Naive thymus-derived CD4-positive, alpha-beta T cell (primary cell): ENCODE measurements around the gene PABPN1L. TPM values are rescaled to one million over a fixed set of nuclear protein-coding genes. Genes with fewer than 3 reads are reported as not detected.

Source experiments
- ATAC-seq: fragments of 150-1000 bp; cut with Tn5 transposase; 2 replicates; pipeline ENCODE4 v1.10.0; 2021; ENCODE audit warnings: mild to moderate bottlenecking, moderate library complexity
- CTCF ChIA-PET: fragments of 350-600 bp; sonication (Branson Sonifier 250); formaldehyde crosslinking; loops from one replicate; lab custom pipeline; 2021; ENCODE audit warnings: antibody characterized with exemption; lab: Charles Lee
- POLR2A ChIA-PET: fragments of 350-600 bp; sonication (Branson Sonifier 250); formaldehyde crosslinking; loops from one replicate; lab custom pipeline; 2021; ENCODE audit warnings: antibody characterized with exemption, inconsistent platforms; lab: Charles Lee
- DNase-seq, 9 donors: peaks; one replicate each; pipeline versions ENCODE4 v3.0.0 to v3.0.0-alpha.2; 2020 to 2022; ENCODE audit warnings: mixed read lengths in 1 of 9
- H3K27ac ChIP-seq: one replicate; pipeline ENCODE4 v1.7.0; 2013; ENCODE audit warnings: mild to moderate bottlenecking, low read depth, low read length, moderate library complexity
- H3K27me3 ChIP-seq, 2 donors: one replicate each; pipeline ENCODE4 v1.7.0; 2013; ENCODE audit warnings: low read length in 2 of 2, mild to moderate bottlenecking in 2 of 2, moderate library complexity in 2 of 2; ENCODE audit not compliant: control insufficient read depth in 2 of 2, insufficient read depth in 2 of 2
- H3K36me3 ChIP-seq, 3 experiments: 1 replicate in 2 of 3; 2 replicates in 1 of 3; pipeline ENCODE4 v1.7.0; 2013; ENCODE audit warnings: low read length in 3 of 3, mild to moderate bottlenecking in 3 of 3, moderate library complexity in 1 of 3; ENCODE audit not compliant: insufficient read depth in 3 of 3, control insufficient read depth in 2 of 3
- H3K4me1 ChIP-seq, 2 donors: one replicate each; pipeline ENCODE4 v1.7.0; 2013; ENCODE audit warnings: low read length in 2 of 2, mild to moderate bottlenecking in 2 of 2, moderate library complexity in 1 of 2; ENCODE audit not compliant: control insufficient read depth in 2 of 2, insufficient read depth in 2 of 2
- H3K4me3 ChIP-seq: 2 replicates; pipeline ENCODE4 v1.7.0; 2013; ENCODE audit warnings: mild to moderate bottlenecking, low read length
- H3K9me3 ChIP-seq, 3 experiments: 1 replicate in 2 of 3; 2 replicates in 1 of 3; pipeline ENCODE4 v1.7.0; 2013; ENCODE audit warnings: low read length in 3 of 3; ENCODE audit not compliant: control insufficient read depth in 2 of 3
- H3K27ac Mint-ChIP-seq, 9 donors: one replicate each; pipeline ENCODE4 v1.8.0; 2020 to 2022; ENCODE audit warnings: mixed read lengths in 9 of 9, mild to moderate bottlenecking in 8 of 9, moderate library complexity in 5 of 9, inconsistent platforms in 2 of 9
- H3K27me3 Mint-ChIP-seq, 5 donors: one replicate each; pipeline ENCODE4 v1.8.0; 2021 to 2022; ENCODE audit warnings: mixed read lengths in 5 of 5, mild to moderate bottlenecking in 1 of 5
- H3K36me3 Mint-ChIP-seq, 5 donors: one replicate each; pipeline ENCODE4 v1.8.0; 2020 to 2022; ENCODE audit warnings: mixed read lengths in 5 of 5, mild to moderate bottlenecking in 3 of 5, inconsistent platforms in 1 of 5
- H3K4me1 Mint-ChIP-seq, 7 donors: one replicate each; pipeline ENCODE4 v1.8.0; 2020 to 2022; ENCODE audit warnings: mixed read lengths in 7 of 7, mild to moderate bottlenecking in 3 of 7, inconsistent platforms in 1 of 7
- H3K4me3 Mint-ChIP-seq, 10 donors: one replicate each; pipeline ENCODE4 v1.8.0; 2020 to 2022; ENCODE audit warnings: mild to moderate bottlenecking in 10 of 10, mixed read lengths in 10 of 10, moderate library complexity in 6 of 10, inconsistent platforms in 2 of 10
- H3K9me3 Mint-ChIP-seq, 11 donors: one replicate each; pipeline ENCODE4 v1.8.0; 2020 to 2022; ENCODE audit warnings: mixed read lengths in 11 of 11, mild to moderate bottlenecking in 4 of 11, inconsistent platforms in 1 of 11, moderate library complexity in 1 of 11
- intact Hi-C, 2 donors: fragments of 100-400 bp; cut with micrococcal nuclease; formaldehyde crosslinking; loops; one replicate each; pipeline ENCODE4 v1.15.1; 2023
- polyA plus RNA-seq, 2 donors: library from polyadenylated mRNA; unstranded; fragments of 300-500 nt; fragmentation: Illumina TruSeq; gene quantifications; one replicate each; pipeline ENCODE4 v1.2.3, GENCODE V29; 2021
- total RNA-seq, 6 experiments: library from RNA in 5 of 6; stranded (reverse) in 5 of 6; gene quantifications; 1 replicate in 5 of 6; 2 replicates in 1 of 6; pipeline ENCODE4 v1.2.3 and lab custom pipeline; 2021 to 2026

Gene PABPN1L
- total and polyA plus RNA-seq, 7 experiments from 2014 or later: not detected

DNA sequence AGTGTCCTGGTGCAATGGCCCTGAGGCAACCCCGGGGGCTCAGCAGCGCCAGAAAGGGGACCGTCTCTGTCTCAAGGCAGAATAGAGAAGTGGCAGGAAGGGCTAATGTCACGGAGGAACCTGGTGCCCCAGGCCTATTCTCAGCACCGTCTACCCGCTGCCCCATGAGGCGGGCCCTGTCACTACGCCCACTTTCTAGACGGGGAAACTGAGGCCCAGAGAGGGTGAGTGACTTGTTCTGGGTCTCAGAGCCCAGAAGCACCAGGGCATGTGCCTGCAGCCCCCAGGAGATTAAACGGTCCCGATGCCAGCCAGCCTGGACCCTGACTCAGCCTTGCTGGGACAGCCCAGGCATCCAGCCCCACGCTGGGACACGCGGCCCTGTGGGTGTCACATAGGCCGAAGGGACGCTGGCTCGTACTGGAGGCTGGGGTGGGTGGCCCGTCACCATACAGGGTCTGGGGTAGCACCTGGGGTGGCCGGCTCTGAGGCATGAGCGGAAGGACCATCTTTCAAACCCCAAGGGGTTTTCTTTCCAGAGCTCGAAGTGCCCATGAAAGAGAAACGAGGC is 40.2 kb upstream of the PABPN1L start:
- Histone ChIP-seq H3K27me3 (no peaks in the 10 kb centered on the region), H3K4me1 (no peaks in the 10 kb centered on the region), H3K36me3 (no peaks in the 10 kb centered on the region), H3K27ac (no peak overlapping the region), H3K9me3 (no peaks in the 10 kb centered on the region), H3K4me3 (no peak overlapping the region)
- DNase-seq: no peak
- intact Hi-C loops: no loop called here
- no peak for ATAC-seq
- Mint-ChIP-seq H3K27me3 (no peaks in the 10 kb centered on the region), H3K4me3 (no peak overlapping the region), H3K27ac (no peak overlapping the region), H3K4me1 (peaks cover 0 to 4% (median 0%) of the 10 kb centered on the region in 7 donors), H3K36me3 (no peaks in the 10 kb centered on the region), H3K9me3 (no peaks in the 10 kb centered on the region)
- ChIA-PET CTCF (no interaction called here), POLR2A (no interaction called here)

DNA sequence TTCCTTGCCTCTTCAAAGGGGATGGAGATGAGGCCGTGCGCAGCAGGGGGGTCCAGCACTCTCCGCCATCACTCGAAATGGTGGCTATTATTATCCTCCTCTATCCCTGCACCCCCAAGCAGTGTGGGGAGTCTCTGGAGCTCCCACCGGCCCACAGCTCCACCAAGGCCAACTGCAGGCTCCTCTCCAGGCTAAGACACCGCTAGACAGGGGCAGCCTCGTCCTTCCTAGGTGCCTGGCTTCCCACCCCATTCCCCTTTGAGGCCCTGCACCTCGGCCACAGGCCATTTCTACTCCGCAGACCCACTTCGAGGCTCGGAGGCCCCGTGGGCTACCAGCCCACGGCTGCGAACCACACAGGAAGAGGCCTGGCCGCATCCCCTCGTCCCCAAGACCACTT is 39.6 kb upstream of the PABPN1L start:
- ATAC-seq (no peak), DNase-seq (no peak)
- Mint-ChIP-seq H3K4me1 (peaks cover 0 to 4% (median 0%) of the 10 kb centered on the region in 7 donors), H3K27ac (no peak overlapping the region), H3K9me3 (no peaks in the 10 kb centered on the region), H3K36me3 (no peaks in the 10 kb centered on the region), H3K27me3 (no peaks in the 10 kb centered on the region), H3K4me3 (no peak overlapping the region)
- no peaks in the 10 kb centered on the region for H3K4me1 ChIP-seq
- H3K27ac ChIP-seq: no peak overlapping the region
- no peaks in the 10 kb centered on the region for H3K27me3 ChIP-seq
- intact Hi-C loops: no loop called here
- no peak overlapping the region for H3K4me3 ChIP-seq
- ChIA-PET POLR2A (no interaction called here), CTCF (no interaction called here)
- no peaks in the 10 kb centered on the region for H3K36me3 ChIP-seq
- no peaks in the 10 kb centered on the region for H3K9me3 ChIP-seq

DNA sequence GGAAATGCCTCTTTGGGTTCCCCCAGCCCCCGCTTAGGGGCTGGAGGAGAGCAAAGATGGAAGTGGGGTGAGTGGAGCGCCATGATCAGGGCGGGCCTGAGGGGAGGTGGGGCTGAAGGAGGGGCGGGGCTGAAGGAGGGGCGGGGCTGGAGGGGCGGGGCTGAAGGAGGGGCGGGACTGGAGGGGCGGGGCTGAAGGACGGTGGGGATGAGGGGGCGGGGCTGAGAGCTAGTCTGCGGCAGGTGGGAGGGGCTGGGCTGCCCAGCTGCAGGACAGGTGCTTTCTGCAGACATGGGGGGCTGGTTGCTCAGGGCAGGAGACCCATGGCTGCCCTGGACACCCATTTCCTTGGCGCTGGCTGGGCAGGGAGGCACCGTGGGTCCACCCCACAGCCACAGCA is 39.1 kb upstream of the PABPN1L start:
- no peak overlapping the region for H3K27ac ChIP-seq
- Mint-ChIP-seq H3K27me3 (no peaks in the 10 kb centered on the region), H3K36me3 (no peaks in the 10 kb centered on the region), H3K4me3 (no peak overlapping the region), H3K9me3 (no peaks in the 10 kb centered on the region), H3K4me1 (peaks cover 0 to 4% (median 0%) of the 10 kb centered on the region in 7 donors), H3K27ac (no peak overlapping the region)
- CTCF ChIA-PET: no interaction called here
- DNase-seq (no peak), ATAC-seq (no peak)
- POLR2A ChIA-PET: no interaction called here
- intact Hi-C loops: no loop called here
- H3K27me3 ChIP-seq: no peaks in the 10 kb centered on the region
- no peaks in the 10 kb centered on the region for H3K36me3 ChIP-seq
- no peaks in the 10 kb centered on the region for H3K9me3 ChIP-seq
- no peaks in the 10 kb centered on the region for H3K4me1 ChIP-seq
- no peak overlapping the region for H3K4me3 ChIP-seq

DNA sequence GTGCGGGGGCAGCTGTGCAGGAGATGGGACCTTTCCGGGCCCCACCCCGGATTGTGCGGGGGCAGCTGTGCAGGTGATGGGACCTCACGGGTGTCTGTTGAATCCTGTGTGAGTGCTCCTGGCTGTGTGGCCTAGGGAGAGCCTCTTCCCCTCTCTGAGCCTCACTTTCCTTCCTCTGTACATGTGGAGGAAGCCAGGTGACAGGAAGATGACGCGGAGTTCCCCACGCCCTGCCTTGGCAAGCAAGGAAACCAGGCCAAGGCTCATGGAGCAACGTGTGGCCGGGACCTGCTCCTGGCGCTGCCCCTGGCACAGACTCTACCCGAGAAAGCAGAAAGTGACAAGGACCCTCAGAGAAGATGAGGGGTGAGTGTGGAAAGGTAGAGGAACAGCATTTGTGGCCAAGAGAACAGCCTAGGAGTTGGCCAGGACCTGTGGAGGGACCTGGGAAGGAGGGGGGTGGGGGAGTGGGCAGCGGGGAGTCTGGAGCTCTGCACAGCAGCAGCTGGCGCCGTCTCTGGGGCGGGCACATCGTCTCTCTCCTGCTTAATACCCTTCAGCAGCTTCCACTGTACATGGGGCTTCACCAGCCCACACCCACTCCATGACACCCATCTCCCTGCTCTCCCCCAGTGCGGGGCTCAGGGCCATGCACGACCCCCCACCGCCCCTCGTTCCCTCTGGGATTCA is 38.4 kb upstream of the PABPN1L start:
- H3K27me3 Mint-ChIP-seq: no peaks in the 10 kb centered on the region
- no peak overlapping the region for H3K4me3 ChIP-seq
- DNase-seq (no peak), ATAC-seq (no peak)
- no peak overlapping the region for H3K4me3 Mint-ChIP-seq
- ChIA-PET POLR2A (no interaction called here), CTCF (no interaction called here)
- H3K9me3 ChIP-seq: no peaks in the 10 kb centered on the region
- intact Hi-C loops: no loop called here
- no peaks in the 10 kb centered on the region for H3K36me3 Mint-ChIP-seq
- H3K27ac Mint-ChIP-seq: no peak overlapping the region
- no peak overlapping the region for H3K27ac ChIP-seq
- H3K36me3 ChIP-seq: no peaks in the 10 kb centered on the region
- no peaks in the 10 kb centered on the region for H3K9me3 Mint-ChIP-seq
- no peaks in the 10 kb centered on the region for H3K4me1 ChIP-seq
- peaks cover 0 to 4% (median 0%) of the 10 kb centered on the region in 7 donors for H3K4me1 Mint-ChIP-seq
- no peaks in the 10 kb centered on the region for H3K27me3 ChIP-seq

DNA sequence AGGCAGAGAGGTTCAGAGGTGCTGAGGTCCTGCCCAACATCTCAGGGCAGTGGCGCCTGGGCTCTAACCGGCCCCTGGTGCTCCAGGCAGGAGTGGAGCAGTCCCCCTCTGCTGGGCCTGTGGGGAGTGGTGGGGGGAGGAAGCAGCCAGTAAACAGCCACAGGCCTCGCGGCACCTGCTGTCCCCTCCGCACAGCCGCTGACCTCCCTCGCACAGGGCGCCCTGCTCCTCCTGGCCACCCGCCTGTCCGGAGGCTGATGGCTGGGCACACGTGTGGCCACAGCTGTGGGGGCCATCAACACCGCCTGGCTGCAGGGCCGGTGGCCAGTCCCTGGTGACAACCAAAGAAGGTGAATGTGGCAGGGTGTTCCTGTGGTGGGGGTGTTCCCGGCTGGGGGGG is 36.8 kb upstream of the PABPN1L start:
- Histone ChIP-seq H3K27me3 (no peaks in the 10 kb centered on the region), H3K27ac (no peak overlapping the region), H3K36me3 (no peaks in the 10 kb centered on the region), H3K4me1 (no peaks in the 10 kb centered on the region), H3K9me3 (no peaks in the 10 kb centered on the region), H3K4me3 (no peak overlapping the region)
- POLR2A ChIA-PET: no interaction called here
- no peaks in the 10 kb centered on the region for H3K27me3 Mint-ChIP-seq
- intact Hi-C loops: no loop called here
- no peak for ATAC-seq
- peaks cover 0 to 4% (median 0%) of the 10 kb centered on the region in 7 donors for H3K4me1 Mint-ChIP-seq
- H3K4me3 Mint-ChIP-seq: no peak overlapping the region
- H3K9me3 Mint-ChIP-seq: no peaks in the 10 kb centered on the region
- no peak overlapping the region for H3K27ac Mint-ChIP-seq
- CTCF ChIA-PET: no interaction called here
- no peaks in the 10 kb centered on the region for H3K36me3 Mint-ChIP-seq
- DNase-seq: no peak

DNA sequence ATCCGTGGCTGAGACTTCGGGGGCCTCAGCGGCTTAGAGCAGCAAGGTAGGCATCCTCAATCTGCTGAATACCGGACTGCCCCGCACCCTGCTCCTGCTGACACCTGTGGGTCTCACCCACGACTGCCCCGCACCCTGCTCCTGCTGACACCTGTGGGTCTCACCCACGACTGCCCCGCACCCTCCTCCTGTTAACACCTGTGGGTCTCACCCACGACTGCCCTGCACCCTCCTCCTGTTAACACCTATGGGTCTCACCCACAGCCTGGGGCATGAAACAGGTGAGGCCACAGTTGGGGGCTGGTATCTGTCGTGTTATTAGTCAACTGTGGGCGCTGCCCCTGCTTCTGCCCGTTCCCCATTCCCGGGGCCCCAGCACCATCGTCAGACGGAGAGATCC is 36.3 kb upstream of the PABPN1L start:
- H3K36me3 Mint-ChIP-seq: no peaks in the 10 kb centered on the region
- H3K27ac Mint-ChIP-seq: no peak overlapping the region
- peaks cover 0 to 4% (median 0%) of the 10 kb centered on the region in 7 donors for H3K4me1 Mint-ChIP-seq
- no peaks in the 10 kb centered on the region for H3K9me3 Mint-ChIP-seq
- ChIA-PET CTCF (no interaction called here), POLR2A (no interaction called here)
- ATAC-seq: no peak
- no peak overlapping the region for H3K27ac ChIP-seq
- H3K4me1 ChIP-seq: no peaks in the 10 kb centered on the region
- no peaks in the 10 kb centered on the region for H3K27me3 ChIP-seq
- intact Hi-C loops: no loop called here
- no peak for DNase-seq
- H3K36me3 ChIP-seq: no peaks in the 10 kb centered on the region
- no peak overlapping the region for H3K4me3 Mint-ChIP-seq
- no peak overlapping the region for H3K4me3 ChIP-seq
- no peaks in the 10 kb centered on the region for H3K27me3 Mint-ChIP-seq
- no peaks in the 10 kb centered on the region for H3K9me3 ChIP-seq

DNA sequence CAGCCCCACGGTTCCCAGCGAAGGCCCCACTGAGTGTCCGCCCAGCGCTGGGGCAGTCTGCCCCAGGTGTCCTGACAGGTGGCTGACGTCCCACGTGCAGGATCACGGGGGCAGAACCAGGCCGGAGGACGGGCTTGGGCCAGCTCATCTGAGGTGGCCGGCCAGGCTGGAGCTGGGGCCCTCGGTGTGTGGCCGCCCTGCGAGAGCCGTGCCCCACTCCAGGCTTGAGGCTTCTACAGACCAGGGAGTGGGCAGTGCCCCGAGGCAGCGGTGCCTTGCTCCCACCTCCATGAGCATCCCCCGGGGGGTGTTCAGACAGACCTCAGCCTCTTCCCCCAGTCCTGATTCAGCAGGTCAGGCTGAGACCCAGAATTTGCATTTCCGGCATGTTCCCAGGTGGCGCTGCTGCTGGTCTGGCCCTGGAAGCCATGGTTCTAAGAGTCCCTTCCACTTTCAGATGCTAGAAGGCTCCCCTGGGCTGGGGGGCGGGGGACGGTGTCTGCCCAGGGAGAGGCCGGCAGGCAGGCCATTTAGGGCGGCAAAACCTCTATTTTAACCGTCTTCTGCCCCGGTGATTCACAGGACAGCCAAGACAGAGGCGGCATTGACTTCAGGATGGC is 35.4 kb upstream of the PABPN1L start:
- Mint-ChIP-seq H3K36me3 (no peaks in the 10 kb centered on the region), H3K4me3 (no peak overlapping the region), H3K27ac (no peak overlapping the region), H3K27me3 (no peaks in the 10 kb centered on the region), H3K9me3 (no peaks in the 10 kb centered on the region), H3K4me1 (peaks cover 0 to 4% (median 0%) of the 10 kb centered on the region in 7 donors)
- Histone ChIP-seq H3K9me3 (no peaks in the 10 kb centered on the region), H3K4me1 (no peaks in the 10 kb centered on the region), H3K27me3 (no peaks in the 10 kb centered on the region), H3K27ac (no peak overlapping the region), H3K4me3 (no peak overlapping the region), H3K36me3 (no peaks in the 10 kb centered on the region)
- CTCF ChIA-PET: no interaction called here
- intact Hi-C loops: no loop called here
- ATAC-seq (no peak), DNase-seq (no peak)
- POLR2A ChIA-PET: no interaction called here
